T-cell (primary cell): ENCODE measurements around the gene RASL12. TPM values are rescaled to one million over a fixed set of nuclear protein-coding genes. Genes with fewer than 3 reads are reported as not detected.

Source experiments
- ATAC-seq, 4 experiments: fragments of 200-7000 bp in 3 of 4; fragments of 150-1000 bp in 1 of 4; cut with Tn5 transposase; replicated peaks in 1 of 4; 1 replicate in 3 of 4; 2 replicates in 1 of 4; pipeline ENCODE4 v1.10.0; 2021; ENCODE audit warnings: moderate library complexity in 3 of 4, mild to moderate bottlenecking in 2 of 4, moderate number of reproducible peaks in 1 of 4
- CTCF ChIA-PET, 2 donors: fragments of 300-600 bp; sonication (Branson Sonifier 250); formaldehyde crosslinking; loops; one replicate each; lab custom pipeline; 2022; ENCODE audit warnings: antibody characterized with exemption in 2 of 2; lab: Charles Lee
- POLR2A ChIA-PET, 2 donors: fragments of 300-600 bp; sonication (Branson Sonifier 250); formaldehyde crosslinking; loops; one replicate each; lab custom pipeline; 2022; ENCODE audit warnings: antibody characterized with exemption in 2 of 2; lab: Charles Lee
- DNase-seq, 35 experiments: peaks; one replicate each; pipeline versions ENCODE4 v3.0.0 to v3.0.0-alpha.2; 2013 to 2023
- H3K27ac ChIP-seq: one replicate; pipeline ENCODE4 v1.5.1; 2013; ENCODE audit warnings: low read length
- H3K27me3 ChIP-seq, 2 experiments: replicated peaks in 1 of 2; 1 replicate in 1 of 2; 2 replicates in 1 of 2; pipeline versions ENCODE4 v1.6.1 to v1.7.0; 2013; ENCODE audit warnings: low read length in 1 of 2, mixed read lengths in 1 of 2; ENCODE audit not compliant: control insufficient read depth in 2 of 2, insufficient read depth in 2 of 2; ENCODE audit errors: extremely low read depth in 1 of 2
- H3K36me3 ChIP-seq, 2 donors: 1 replicate in 1 of 2; 2 replicates in 1 of 2; pipeline versions ENCODE4 v1.6.1 to v1.7.0; 2013; ENCODE audit warnings: low read length in 1 of 2; ENCODE audit not compliant: control insufficient read depth in 2 of 2, insufficient read depth in 1 of 2; ENCODE audit errors: extremely low read depth in 1 of 2
- H3K4me1 ChIP-seq, 2 experiments: 1 replicate in 1 of 2; 2 replicates in 1 of 2; pipeline versions ENCODE4 v1.6.1 to v1.7.0; 2013; ENCODE audit warnings: low read length in 2 of 2, mixed read lengths in 1 of 2; ENCODE audit not compliant: insufficient read depth in 2 of 2, control insufficient read depth in 1 of 2; ENCODE audit errors: extremely low read depth in 1 of 2
- H3K4me3 ChIP-seq, 2 donors: 1 replicate in 1 of 2; 2 replicates in 1 of 2; pipeline versions ENCODE4 v1.5.1 to v1.7.0; 2013; ENCODE audit warnings: mild to moderate bottlenecking in 2 of 2, low read length in 1 of 2, moderate library complexity in 1 of 2; ENCODE audit not compliant: control insufficient read depth in 1 of 2; ENCODE audit errors: extremely low read depth in 1 of 2
- H3K9me3 ChIP-seq: 2 replicates; pipeline ENCODE4 v1.7.0; 2013
- H3K27ac Mint-ChIP-seq, 2 donors: one replicate each; pipeline ENCODE4 v1.8.0; 2020 to 2021; ENCODE audit warnings: mild to moderate bottlenecking in 2 of 2, mixed read lengths in 2 of 2
- H3K27me3 Mint-ChIP-seq, 2 donors: one replicate each; pipeline ENCODE4 v1.8.0; 2021 to 2022; ENCODE audit warnings: mixed read lengths in 2 of 2
- H3K36me3 Mint-ChIP-seq: one replicate; pipeline ENCODE4 v1.8.0; 2021; ENCODE audit warnings: mixed read lengths
- H3K4me1 Mint-ChIP-seq, 3 donors: one replicate each; pipeline ENCODE4 v1.8.0; 2020 to 2022; ENCODE audit warnings: mixed read lengths in 3 of 3, mild to moderate bottlenecking in 1 of 3
- H3K4me3 Mint-ChIP-seq, 3 donors: one replicate each; pipeline ENCODE4 v1.8.0; 2020 to 2022; ENCODE audit warnings: mild to moderate bottlenecking in 3 of 3, mixed read lengths in 3 of 3, moderate library complexity in 3 of 3
- H3K9me3 Mint-ChIP-seq, 3 donors: one replicate each; pipeline ENCODE4 v1.8.0; 2020 to 2022; ENCODE audit warnings: mixed read lengths in 3 of 3
- WGBS: methylation state at CpG from one replicate; pipeline ENCODE4 v1.1.5; 2013; ENCODE audit warnings: missing lambda C conversion rate; ENCODE audit not compliant: insufficient coverage; 5-methylcytosine and 5-hydroxymethylcytosine counted together
- total RNA-seq, 35 experiments: library from RNA in 6 of 35; stranded (reverse) in 6 of 35; fragments of 120-200 nt in 1 of 35; gene quantifications; one replicate each; pipeline versions ENCODE4 v1.2.1 to v1.2.4 and lab custom pipeline; 2013 to 2026

RASL12 gene
- total RNA-seq, 5 donors from 2014 or later (not counting 1 experiment from before 2014, with no cell fraction given): 0.09 to 0.18 TPM; not detected in 3

- DNase-seq (no peak), ATAC-seq (no peak)
- Histone ChIP-seq H3K9me3 (no peaks in the 10 kb centered on the region), H3K27ac (no peak overlapping the region), H3K27me3 (peaks cover 0 to 20% of the 10 kb centered on the region in 2 experiments), H3K4me3 (no peak overlapping the region), H3K36me3 (peaks cover 0 to 3% of the 10 kb centered on the region in 2 donors), H3K4me1 (no peaks in the 10 kb centered on the region)
- Mint-ChIP-seq H3K9me3 (peaks cover 0 to 3% (median 0%) of the 10 kb centered on the region in 3 donors), H3K4me3 (no peak overlapping the region), H3K27me3 (peaks cover under 1 to 11% of the 10 kb centered on the region in 2 donors), H3K36me3 (no peaks in the 10 kb centered on the region), H3K4me1 (peaks cover 0 to 2% (median 0%) of the 10 kb centered on the region in 3 donors), H3K27ac (no peak overlapping the region)
- WGBS: 58% methylated on average over 3 of the region's 16 CpGs
- ChIA-PET CTCF (no interaction called here), POLR2A (no interaction called here)
These were observed 9.1 kb downstream of the RASL12 start for GRCh38 chr15:65058394-65059368.

DNA sequence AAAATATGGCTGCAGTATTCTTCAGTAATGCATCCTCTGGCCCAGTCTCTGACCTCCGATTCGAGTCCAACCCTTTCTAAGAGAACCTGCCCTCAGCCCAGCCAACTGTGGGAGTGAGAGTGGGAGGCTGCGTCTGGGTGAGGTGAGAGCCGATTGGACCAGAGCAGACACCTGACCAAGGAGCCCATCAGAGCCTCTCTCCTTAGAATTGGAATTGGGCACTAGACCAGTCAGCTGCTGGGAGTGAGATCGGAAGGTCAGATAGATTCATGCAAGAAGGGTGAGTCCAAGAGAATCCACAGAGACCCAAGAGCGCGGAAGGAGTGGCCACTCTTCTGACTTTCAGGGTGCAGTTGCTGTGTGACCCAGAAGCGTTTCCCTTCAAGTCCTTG, 10.2 kb downstream of the RASL12 start:
- H3K27me3 Mint-ChIP-seq: peaks cover 0 to 6% of the 10 kb centered on the region in 2 donors
- Histone ChIP-seq H3K36me3 (peaks cover 0 to 3% of the 10 kb centered on the region in 2 donors), H3K4me1 (no peaks in the 10 kb centered on the region), H3K4me3 (no peak overlapping the region), H3K9me3 (no peaks in the 10 kb centered on the region), H3K27ac (no peak overlapping the region), H3K27me3 (peaks cover 0 to 14% of the 10 kb centered on the region in 2 experiments)
- WGBS: 93% methylated on average over 3 of the region's 8 CpGs
- H3K9me3 Mint-ChIP-seq: peaks cover 0 to 3% (median 0%) of the 10 kb centered on the region in 3 donors
- ATAC-seq (no peak), DNase-seq (no peak)
- H3K27ac Mint-ChIP-seq: no peak overlapping the region
- no peak overlapping the region for H3K4me3 Mint-ChIP-seq
- no peaks in the 10 kb centered on the region for H3K36me3 Mint-ChIP-seq
- peaks cover 0 to 2% (median 0%) of the 10 kb centered on the region in 3 donors for H3K4me1 Mint-ChIP-seq
- ChIA-PET POLR2A (no interaction called here), CTCF (no interaction called here)

GRCh38 chr15:65056868-65057548, 10.8 kb downstream of the RASL12 start:
- Histone ChIP-seq H3K4me1 (no peaks in the 10 kb centered on the region), H3K9me3 (no peaks in the 10 kb centered on the region), H3K27me3 (peaks cover 0 to 14% of the 10 kb centered on the region in 2 experiments), H3K4me3 (no peak overlapping the region), H3K36me3 (peaks cover 0 to 3% of the 10 kb centered on the region in 2 donors), H3K27ac (no peak overlapping the region)
- H3K9me3 Mint-ChIP-seq: peaks cover 0 to 3% (median 0%) of the 10 kb centered on the region in 3 donors
- no peak overlapping the region for H3K4me3 Mint-ChIP-seq
- 89% methylated on average over 1 of the region's 8 CpGs for WGBS
- H3K27me3 Mint-ChIP-seq: peaks cover 0 to 6% of the 10 kb centered on the region in 2 donors
- POLR2A ChIA-PET: no interaction called here
- ATAC-seq (no peak), DNase-seq (no peak)
- no peak overlapping the region for H3K27ac Mint-ChIP-seq
- CTCF ChIA-PET: interaction anchor here in 1 of 2 donors (0.5 kb wide), 1 partner anchor 863 kb away, joined by 8 read pairs; no protein-coding TSS in a partner anchor
- H3K4me1 Mint-ChIP-seq: peaks cover 0 to 2% (median 0%) of the 10 kb centered on the region in 3 donors
- H3K36me3 Mint-ChIP-seq: no peaks in the 10 kb centered on the region

GRCh38 chr15:65056106-65056505, 11.7 kb downstream of the RASL12 start:
- Mint-ChIP-seq H3K36me3 (no peaks in the 10 kb centered on the region), H3K4me3 (no peak overlapping the region), H3K27ac (no peak overlapping the region), H3K27me3 (peaks cover 0 to 5% of the 10 kb centered on the region in 2 donors), H3K9me3 (peaks cover 0 to 3% (median 0%) of the 10 kb centered on the region in 3 donors), H3K4me1 (peaks cover 0 to 3% (median 0%) of the 10 kb centered on the region in 3 donors)
- H3K9me3 ChIP-seq: no peaks in the 10 kb centered on the region
- peaks cover 0 to 14% of the 10 kb centered on the region in 2 experiments for H3K27me3 ChIP-seq
- ChIA-PET POLR2A (no interaction called here), CTCF (no interaction called here)
- peaks cover 0 to 3% of the 10 kb centered on the region in 2 donors for H3K36me3 ChIP-seq
- no peaks in the 10 kb centered on the region for H3K4me1 ChIP-seq
- no peak overlapping the region for H3K4me3 ChIP-seq
- DNase-seq: no peak
- 90% methylated on average over 5 of the region's 9 CpGs for WGBS
- no peak for ATAC-seq
- no peak overlapping the region for H3K27ac ChIP-seq

DNA sequence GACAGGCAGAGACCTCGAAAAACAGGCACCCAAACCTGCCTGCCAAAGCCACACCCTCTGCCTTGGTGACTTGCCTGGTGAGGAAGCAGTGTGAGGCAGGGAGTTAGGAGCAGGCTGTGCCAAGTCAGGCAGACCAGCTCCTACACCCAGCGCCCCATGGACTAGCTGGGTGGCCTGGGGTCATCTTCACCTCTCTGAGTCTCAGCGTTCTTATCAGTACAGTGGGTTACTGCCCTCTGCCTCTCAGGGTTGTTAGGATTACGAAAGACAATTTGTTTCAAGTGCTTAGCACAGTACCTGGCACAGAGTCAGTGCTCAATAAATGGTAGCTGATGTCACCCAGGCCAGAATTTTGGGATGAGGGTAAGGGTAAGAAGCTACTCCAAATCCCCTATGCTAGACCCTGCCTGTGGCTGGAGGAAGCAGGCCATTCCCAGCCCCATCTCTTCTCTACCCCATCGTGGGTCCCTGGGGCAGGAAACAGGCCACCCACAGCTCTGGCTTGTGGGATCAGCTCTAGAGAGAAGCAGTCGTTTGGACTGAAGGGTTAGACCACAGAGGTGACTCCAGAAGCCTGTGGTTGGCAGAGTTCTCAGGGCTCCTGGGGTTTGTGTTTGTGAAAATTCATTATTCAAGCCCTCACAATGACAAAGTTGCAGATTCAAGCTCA, 12.5 kb downstream of the RASL12 start:
- no peak for DNase-seq
- Histone ChIP-seq H3K27me3 (peaks cover 0 to 14% of the 10 kb centered on the region in 2 experiments), H3K9me3 (no peaks in the 10 kb centered on the region), H3K36me3 (peaks cover 0 to 3% of the 10 kb centered on the region in 2 donors), H3K27ac (no peak overlapping the region), H3K4me3 (no peak overlapping the region), H3K4me1 (no peaks in the 10 kb centered on the region)
- peaks cover 0 to 2% of the 10 kb centered on the region in 2 donors for H3K27me3 Mint-ChIP-seq
- ChIA-PET CTCF (interaction anchor here (0.6 to 1.0 kb wide), 2 partner anchors 250 to 923 kb away, joined by 3 read pairs; no protein-coding TSS in a partner anchor), POLR2A (no interaction called here)
- WGBS: 80% methylated on average over 3 of the region's 6 CpGs
- H3K27ac Mint-ChIP-seq: no peak overlapping the region
- peaks cover 0 to 4% (median 1%) of the 10 kb centered on the region in 3 donors for H3K4me1 Mint-ChIP-seq
- no peak overlapping the region for H3K4me3 Mint-ChIP-seq
- H3K9me3 Mint-ChIP-seq: peaks cover 0 to 3% (median 0%) of the 10 kb centered on the region in 3 donors
- no peak for ATAC-seq
- H3K36me3 Mint-ChIP-seq: no peaks in the 10 kb centered on the region
